Pancreas (tissue), 10 donors: ENCODE data around the gene GLI2. TPM values are rescaled to one million over a fixed set of nuclear protein-coding genes. Genes with fewer than 3 reads are reported as not detected.

ENCODE experiments used
- ATAC-seq, 4 donors: fragments of 200-7000 bp; cut with Tn5 transposase; one replicate each; pipeline versions ENCODE4 v1.8.0 to v1.9.1; 2020; ENCODE audit warnings: mild to moderate bottlenecking in 4 of 4, moderate library complexity in 4 of 4
- DNase-seq, 6 donors: peaks; one replicate each; pipeline ENCODE4 v3.0.0-alpha.2; 2020
- FAIRE-seq: peaks from 2 replicates; lab custom pipeline; 2012; peaks lifted over from hg19 to GRCh38; lab: Jason Lieb, UNC
- H3K27ac ChIP-seq, 4 donors: fragments of 200-600 bp; sonication (generic); 1 replicate in 3 of 4; 2 replicates in 1 of 4; pipeline versions ENCODE4 v1.5.0 to v1.8.0; 2020
- H3K27me3 ChIP-seq, 4 donors: fragments of 200-600 bp; one replicate each; pipeline ENCODE4 v1.8.0; 2021
- H3K36me3 ChIP-seq, 3 donors: fragments of 200-600 bp; sonication (generic) in 1 of 3; one replicate each; pipeline versions ENCODE4 v1.5.0 to v1.8.0; 2020 to 2021
- H3K4me1 ChIP-seq, 3 donors: fragments of 200-600 bp; one replicate each; pipeline ENCODE4 v1.8.0; 2021
- H3K4me3 ChIP-seq, 4 donors: fragments of 200-600 bp; sonication (generic) in 2 of 4; one replicate each; pipeline versions ENCODE4 v1.5.0 to v1.8.0; 2020 to 2021
- H3K9me3 ChIP-seq, 4 donors: fragments of 200-600 bp; one replicate each; pipeline ENCODE4 v1.8.0; 2021
- CTCF ChIP-seq, 4 donors: fragments of 200-600 bp; sonication (generic) in 3 of 4; IDR thresholded peaks; one replicate each; pipeline versions ENCODE4 v1.5.0 to v1.8.0; 2021; ENCODE audit warnings: antibody characterized with exemption in 4 of 4
- WGBS, 2 donors: extraction: QIAGEN DNeasy Blood & Tissue Kit; methylation state at CpG; one replicate each; pipeline ENCODE4 v1.1.7; 2013; 5-methylcytosine and 5-hydroxymethylcytosine counted together
- intact Hi-C, 3 donors: fragments of 100-400 bp; cut with DNase I; formaldehyde crosslinking; loops; one replicate each; pipeline versions ENCODE4 v1.11.1 to v1.14.2; 2022
- polyA plus RNA-seq, 2 donors: library from polyadenylated mRNA; stranded (reverse); fragments of 200-250 nt; gene quantifications; one replicate each; pipeline ENCODE4 v1.2.3, GENCODE V29; 2013
- total RNA-seq, 6 donors: library from RNA; stranded (reverse); fragmentation: NEBNext Ultra II Directional in 4 of 6; extraction: Animal tissue kit (Norgen Biotek cat#: 25700) in 4 of 6; gene quantifications; one replicate each; pipeline versions ENCODE4 v1.2.1 to v1.2.4, GENCODE V29; 2021 to 2023
- donor health status: healthy with polysubstance abuse.
- donor health status: DM: no; HTN: no; CAD: no; lungs with moderate emphysema.
- donor health status: DM: no; HTN: no; CAD: no.
- donor health status: control.
- donor health status: control.
- donor health status: Bipolar disorder and iron deficiency.
- donor health status: DM: yes; HTN: yes; CAD: no.
- donor health status: DM: no; HTN: no; CAD: no.
- donor health status: DM: no; HTN: no; CAD: no.
- donor health status: DM: yes; HTN: yes; CAD: no.

Gene GLI2
- total and polyA plus RNA-seq, 8 donors = 0.14 to 3.2 (median 0.53) TPM

- FAIRE-seq = no peak
- 68 to 80% methylated on average over 2 of the region's 2 CpGs for WGBS, 2 donors
- Histone ChIP-seq H3K9me3 (no peaks in the 10 kb centered on the region), H3K36me3 (no peaks in the 10 kb centered on the region), H3K4me1 (no peaks in the 10 kb centered on the region), H3K27ac (no peak overlapping the region), H3K27me3 (no peaks in the 10 kb centered on the region), H3K4me3 (no peak overlapping the region)
- TF ChIP-seq CTCF (IDR thresholded peaks at IDR 0.05) = no peak
- ATAC-seq = no peak
- intact Hi-C loops = no loop called here
- DNase-seq = peak in 2 of 6 donors; percentile 1 to 19
Observed at GRCh38 chr2:120769787-120770120, 34.1 kb downstream of the GLI2 start.

GRCh38 chr2:120770176-120770575, 34.5 kb downstream of the GLI2 start:
- H3K4me3 ChIP-seq = no peak overlapping the region
- 89 to 95% methylated on average over 4 of the region's 4 CpGs for whole genome bisulfite sequencing, 2 donors
- no peaks in the 10 kb centered on the region for H3K27me3 ChIP-seq
- intact Hi-C loops = no loop called here
- no peaks in the 10 kb centered on the region for H3K36me3 ChIP-seq
- no peak overlapping the region for H3K27ac ChIP-seq
- no peaks in the 10 kb centered on the region for H3K4me1 ChIP-seq
- DNase-seq (peak in 2 of 6 donors; percentile 1 to 20), FAIRE-seq (no peak), ATAC-seq (no peak)
- TF ChIP-seq CTCF (IDR thresholded peaks at IDR 0.05) = no peak
- H3K9me3 ChIP-seq = no peaks in the 10 kb centered on the region

- peak in 2 of 6 donors; percentile 8 to 40 for DNase-seq
- intact Hi-C loops = no loop called here
- H3K36me3 ChIP-seq = no peaks in the 10 kb centered on the region
- H3K4me3 ChIP-seq = no peak overlapping the region
- no peaks in the 10 kb centered on the region for H3K27me3 ChIP-seq
- H3K9me3 ChIP-seq = no peaks in the 10 kb centered on the region
- no peaks in the 10 kb centered on the region for H3K4me1 ChIP-seq
- no peak overlapping the region for H3K27ac ChIP-seq
- TF ChIP-seq CTCF (IDR thresholded peaks at IDR 0.05) = no peak
- 69 to 72% methylated on average over 6 of the region's 6 CpGs for WGBS, 2 donors
- no peak for ATAC-seq
- no peak for FAIRE-seq
Observed at GRCh38 chr2:120770641-120771040, 35.0 kb downstream of the GLI2 start.

GRCh38 chr2:120771111-120771780, 35.6 kb downstream of the GLI2 start:
- Histone ChIP-seq H3K4me1 (no peaks in the 10 kb centered on the region), H3K4me3 (no peak overlapping the region), H3K27ac (no peak overlapping the region), H3K36me3 (no peaks in the 10 kb centered on the region), H3K27me3 (no peaks in the 10 kb centered on the region), H3K9me3 (no peaks in the 10 kb centered on the region)
- FAIRE-seq (no peak), ATAC-seq (peak in 3 of 4 donors; percentile 53 to 78 (median 64)), DNase-seq (peak in 4 of 6 donors; percentile 29 to 59 (median 44))
- no peak for TF ChIP-seq CTCF (IDR thresholded peaks at IDR 0.05)
- 72 to 83% methylated on average over 14 of the region's 14 CpGs for WGBS, 2 donors
- intact Hi-C loops = no loop called here

- Histone ChIP-seq H3K27ac (no peak overlapping the region), H3K4me1 (no peaks in the 10 kb centered on the region), H3K27me3 (no peaks in the 10 kb centered on the region), H3K4me3 (no peak overlapping the region), H3K9me3 (no peaks in the 10 kb centered on the region), H3K36me3 (no peaks in the 10 kb centered on the region)
- peak in 1 of 4 donors; percentile 17 for ATAC-seq
- WGBS, 2 donors = 80 to 81% methylated on average over 5 of the region's 5 CpGs
- FAIRE-seq = no peak
- intact Hi-C loops = no loop called here
- no peak for DNase-seq
- TF ChIP-seq CTCF (IDR thresholded peaks at IDR 0.05) = no peak
Observed at GRCh38 chr2:120771781-120772208, 36.1 kb downstream of the GLI2 start.
